Peyer's patch (tissue), 4 donors: ENCODE results near the gene PFN1.

ENCODE experiments used
- POLR2A ChIP-seq, 2 donors: fragments of 450-650 bp; IDR thresholded peaks; one replicate each; pipeline ENCODE4 v1.5.1; 2017; ENCODE audit warnings: antibody characterized with exemption in 2 of 2, mild to moderate bottlenecking in 2 of 2, moderate library complexity in 2 of 2
- TF ChIP-seq, protein P1 (sequence below), 6 experiments: fragments of 450-650 bp in 4 of 6; fragments of 200-600 bp in 2 of 6; sonication (generic) in 1 of 6; IDR thresholded peaks; one replicate each; pipeline ENCODE4 v1.5.1; 2017 to 2019; ENCODE audit warnings: antibody characterized with exemption in 6 of 6, mild to moderate bottlenecking in 3 of 6, moderate library complexity in 1 of 6

DNA sequence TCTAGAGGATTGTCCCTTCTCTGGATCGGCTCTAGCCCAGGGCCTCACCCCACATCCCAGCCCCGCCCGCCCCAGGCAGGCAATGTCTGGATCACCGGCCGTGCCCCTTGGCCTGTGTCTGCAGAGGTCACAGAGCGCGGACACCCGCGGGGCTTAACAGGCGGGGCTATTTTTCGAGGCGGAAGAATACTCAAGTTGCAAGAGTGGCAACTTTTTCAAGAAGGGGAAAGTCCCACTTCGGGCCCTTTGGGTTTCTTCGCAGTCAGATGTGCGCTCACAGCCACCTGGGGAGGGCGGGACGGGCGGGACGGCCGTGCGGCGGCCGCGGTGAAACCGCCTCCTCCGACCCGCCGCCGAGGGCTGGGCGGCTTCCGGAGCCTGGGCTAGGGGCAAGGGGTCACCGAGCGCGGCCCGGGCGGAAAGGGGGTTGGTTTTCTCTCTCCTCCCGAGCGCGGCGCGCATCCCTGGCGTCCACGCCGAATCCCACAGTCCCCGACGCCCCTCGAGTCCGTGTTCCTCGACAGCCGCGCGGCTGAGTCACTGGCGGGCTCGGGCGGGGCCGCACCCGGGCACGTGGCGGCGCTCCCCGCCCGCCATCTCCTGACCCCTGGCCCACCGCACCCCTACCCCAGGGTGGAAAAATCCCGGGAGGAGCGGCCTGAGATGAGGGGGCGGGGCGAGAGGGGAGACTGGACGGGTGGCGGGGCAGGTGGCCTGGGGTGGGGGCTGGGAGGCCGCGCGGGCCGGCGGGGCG, 1.2 kb upstream of the PFN1 start:
- TF ChIP-seq, protein P1, sequence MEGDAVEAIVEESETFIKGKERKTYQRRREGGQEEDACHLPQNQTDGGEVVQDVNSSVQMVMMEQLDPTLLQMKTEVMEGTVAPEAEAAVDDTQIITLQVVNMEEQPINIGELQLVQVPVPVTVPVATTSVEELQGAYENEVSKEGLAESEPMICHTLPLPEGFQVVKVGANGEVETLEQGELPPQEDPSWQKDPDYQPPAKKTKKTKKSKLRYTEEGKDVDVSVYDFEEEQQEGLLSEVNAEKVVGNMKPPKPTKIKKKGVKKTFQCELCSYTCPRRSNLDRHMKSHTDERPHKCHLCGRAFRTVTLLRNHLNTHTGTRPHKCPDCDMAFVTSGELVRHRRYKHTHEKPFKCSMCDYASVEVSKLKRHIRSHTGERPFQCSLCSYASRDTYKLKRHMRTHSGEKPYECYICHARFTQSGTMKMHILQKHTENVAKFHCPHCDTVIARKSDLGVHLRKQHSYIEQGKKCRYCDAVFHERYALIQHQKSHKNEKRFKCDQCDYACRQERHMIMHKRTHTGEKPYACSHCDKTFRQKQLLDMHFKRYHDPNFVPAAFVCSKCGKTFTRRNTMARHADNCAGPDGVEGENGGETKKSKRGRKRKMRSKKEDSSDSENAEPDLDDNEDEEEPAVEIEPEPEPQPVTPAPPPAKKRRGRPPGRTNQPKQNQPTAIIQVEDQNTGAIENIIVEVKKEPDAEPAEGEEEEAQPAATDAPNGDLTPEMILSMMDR (IDR thresholded peaks at IDR 0.05): peak in 1 of 6 experiments; percentile 5
- peak in 1 of 2 donors; percentile 42 for TF ChIP-seq POLR2A (IDR thresholded peaks at IDR 0.05)
